ENCODE data around the gene FIP1L1.

Gene FIP1L1

DNA sequence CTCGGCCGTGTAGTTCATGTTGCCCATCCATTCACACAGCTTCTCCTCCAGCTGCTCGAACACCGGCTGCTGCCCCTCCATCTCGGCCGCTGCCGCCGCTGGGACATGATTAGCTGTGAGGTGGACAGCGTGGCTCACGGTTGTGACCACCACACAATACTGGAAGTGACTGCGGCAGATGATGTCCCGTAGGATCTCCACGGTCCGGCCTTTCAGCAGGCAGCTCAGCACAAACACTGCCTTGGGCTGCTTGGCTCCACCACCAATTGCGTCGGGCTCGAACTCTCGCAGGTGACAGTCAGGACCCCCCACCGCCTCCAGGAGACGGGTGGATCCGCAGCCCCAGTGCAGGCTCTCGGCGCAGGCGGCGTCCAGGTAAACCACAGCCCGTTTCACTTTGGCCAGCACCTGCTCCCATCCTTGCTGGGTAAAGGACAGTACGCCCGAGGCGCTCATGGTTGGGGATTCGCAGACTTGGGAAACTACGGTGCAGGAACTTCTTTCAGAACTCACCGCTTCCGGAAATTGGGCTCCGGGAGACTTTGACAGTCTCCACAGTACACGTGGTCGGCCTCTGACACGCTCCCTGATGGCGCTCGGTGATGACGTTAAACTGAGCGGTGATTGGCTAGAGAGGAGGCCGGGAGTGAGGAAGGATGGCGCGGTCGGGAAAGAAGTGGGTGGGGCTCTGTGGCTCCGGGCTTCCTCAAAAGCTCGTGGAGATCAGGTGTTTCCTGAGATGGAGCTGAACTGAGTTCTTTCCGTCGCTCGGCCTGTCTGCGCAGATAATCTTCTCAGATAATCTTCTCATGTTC, 11.7 kb upstream of the FIP1L1 start, which contains the start of gene SCFD2:
SCFD2 (minus strand) TSS at position 576 of the 815 bp plus-strand sequence.
- TF ChIP-seq, protein P1, sequence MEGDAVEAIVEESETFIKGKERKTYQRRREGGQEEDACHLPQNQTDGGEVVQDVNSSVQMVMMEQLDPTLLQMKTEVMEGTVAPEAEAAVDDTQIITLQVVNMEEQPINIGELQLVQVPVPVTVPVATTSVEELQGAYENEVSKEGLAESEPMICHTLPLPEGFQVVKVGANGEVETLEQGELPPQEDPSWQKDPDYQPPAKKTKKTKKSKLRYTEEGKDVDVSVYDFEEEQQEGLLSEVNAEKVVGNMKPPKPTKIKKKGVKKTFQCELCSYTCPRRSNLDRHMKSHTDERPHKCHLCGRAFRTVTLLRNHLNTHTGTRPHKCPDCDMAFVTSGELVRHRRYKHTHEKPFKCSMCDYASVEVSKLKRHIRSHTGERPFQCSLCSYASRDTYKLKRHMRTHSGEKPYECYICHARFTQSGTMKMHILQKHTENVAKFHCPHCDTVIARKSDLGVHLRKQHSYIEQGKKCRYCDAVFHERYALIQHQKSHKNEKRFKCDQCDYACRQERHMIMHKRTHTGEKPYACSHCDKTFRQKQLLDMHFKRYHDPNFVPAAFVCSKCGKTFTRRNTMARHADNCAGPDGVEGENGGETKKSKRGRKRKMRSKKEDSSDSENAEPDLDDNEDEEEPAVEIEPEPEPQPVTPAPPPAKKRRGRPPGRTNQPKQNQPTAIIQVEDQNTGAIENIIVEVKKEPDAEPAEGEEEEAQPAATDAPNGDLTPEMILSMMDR (IDR thresholded peaks at IDR 0.05; ENCODE audit: insufficient read depth, missing control alignments) = no peak
- FAIRE-seq = no peak
- peak; percentile 86 for DNase-seq (ENCODE audit: insufficient read length, low spot score)

DNA sequence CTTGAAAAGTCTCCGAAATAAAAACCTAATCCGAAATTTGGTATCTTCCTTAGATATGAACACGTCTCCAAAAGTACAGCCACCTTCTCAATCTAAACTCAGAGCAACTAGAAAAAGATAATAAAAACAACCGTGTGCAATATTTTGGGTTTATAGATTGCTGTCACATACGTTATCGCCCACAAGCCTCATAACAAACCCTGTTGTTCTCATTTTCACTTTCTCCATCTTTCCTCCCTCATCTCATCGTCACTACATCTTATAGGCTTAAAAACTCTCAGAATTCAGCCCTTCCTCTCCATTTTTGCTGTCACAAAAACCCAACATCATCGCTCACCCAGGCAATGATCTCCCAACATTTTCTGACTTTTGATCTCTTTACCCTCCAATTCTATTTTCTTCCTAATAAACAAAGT, 11.1 kb upstream of the FIP1L1 start:
- no peak for DNase-seq (ENCODE audit: insufficient read length, low spot score)
- TF ChIP-seq, protein P1 (IDR thresholded peaks at IDR 0.05; ENCODE audit: insufficient read depth, missing control alignments) = no peak
- FAIRE-seq = no peak

DNA sequence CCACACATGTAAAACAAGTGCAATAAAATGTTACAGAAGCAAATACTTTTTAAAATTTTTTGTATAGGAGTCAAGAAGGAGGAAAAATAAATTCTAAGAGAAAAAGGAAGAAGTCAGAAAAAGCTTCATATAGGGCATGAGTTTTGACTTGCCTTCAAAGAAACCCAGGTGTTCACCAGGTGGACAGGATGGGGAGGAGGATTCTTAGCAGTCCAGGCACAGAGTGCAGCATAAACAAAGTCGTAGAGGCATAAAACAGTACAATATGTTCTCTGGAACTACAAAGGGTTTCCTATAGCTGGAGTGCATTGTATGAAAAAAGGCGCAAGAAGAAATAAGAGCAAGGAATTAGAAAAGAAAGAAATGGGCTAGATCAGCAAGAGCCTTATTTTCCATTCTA, 9.7 kb upstream of the FIP1L1 start:
- TF ChIP-seq, protein P1 (IDR thresholded peaks at IDR 0.05; ENCODE audit: insufficient read depth, missing control alignments) = no peak
- FAIRE-seq (no peak), DNase-seq (ENCODE audit: insufficient read length, low spot score) (no peak)

DNA sequence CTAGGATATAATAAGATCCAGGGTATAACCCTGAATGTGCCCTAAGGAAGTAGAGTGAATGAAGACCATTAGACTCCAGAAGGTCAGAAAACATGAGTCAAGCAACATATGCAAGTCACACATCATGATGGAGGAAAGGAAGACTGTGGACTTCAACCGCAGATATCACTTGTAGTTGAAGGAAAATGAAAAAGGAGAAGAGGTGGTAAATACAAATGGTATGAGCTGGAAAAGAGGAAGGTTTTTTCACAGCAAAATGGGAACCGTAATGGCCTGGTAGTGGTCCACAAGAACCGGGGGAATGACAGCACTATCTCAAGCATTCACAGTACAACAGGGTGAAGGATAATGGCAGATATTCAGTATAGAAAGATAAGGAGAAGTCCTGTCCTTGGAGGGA, 6.4 kb upstream of the FIP1L1 start:
- DNase-seq (ENCODE audit: insufficient read length, low spot score) = no peak
- TF ChIP-seq, protein P1 (IDR thresholded peaks at IDR 0.05; ENCODE audit: insufficient read depth, missing control alignments) = no peak
- FAIRE-seq = no peak

DNA sequence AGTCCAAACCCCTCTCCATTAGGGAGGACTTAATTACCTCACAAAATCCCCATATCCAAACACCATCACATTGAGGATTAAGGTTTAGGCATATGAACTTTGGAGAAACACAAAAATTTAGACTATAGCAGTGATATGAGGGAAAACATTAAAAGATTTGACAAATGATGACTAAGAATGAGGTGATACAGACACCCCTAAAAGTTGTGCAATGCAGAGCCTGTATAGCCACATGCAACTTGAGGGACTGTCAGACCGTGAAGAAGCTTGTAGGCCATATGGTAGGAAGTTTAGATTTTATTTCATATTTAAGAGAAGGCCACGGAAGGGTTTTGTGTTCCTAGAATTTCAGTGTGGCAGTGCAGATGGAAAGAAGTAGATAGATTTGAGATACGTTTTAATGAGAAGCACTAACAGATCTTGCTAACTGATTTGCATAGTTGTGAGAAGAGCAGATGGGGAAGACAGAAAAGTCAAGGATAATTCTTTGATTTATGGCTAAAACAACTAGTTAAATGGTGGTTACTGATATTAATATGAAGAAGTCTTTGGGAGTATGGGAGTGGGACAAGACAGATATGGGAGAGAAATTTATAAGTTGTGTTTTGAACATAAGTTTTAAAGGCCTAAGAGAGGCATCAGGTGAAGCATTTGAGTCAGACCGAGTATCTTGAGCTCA, 5.5 kb upstream of the FIP1L1 start:
- DNase-seq (ENCODE audit: insufficient read length, low spot score) (no peak), FAIRE-seq (no peak)
- TF ChIP-seq, protein P1 (IDR thresholded peaks at IDR 0.05; ENCODE audit: insufficient read depth, missing control alignments) = no peak

DNA sequence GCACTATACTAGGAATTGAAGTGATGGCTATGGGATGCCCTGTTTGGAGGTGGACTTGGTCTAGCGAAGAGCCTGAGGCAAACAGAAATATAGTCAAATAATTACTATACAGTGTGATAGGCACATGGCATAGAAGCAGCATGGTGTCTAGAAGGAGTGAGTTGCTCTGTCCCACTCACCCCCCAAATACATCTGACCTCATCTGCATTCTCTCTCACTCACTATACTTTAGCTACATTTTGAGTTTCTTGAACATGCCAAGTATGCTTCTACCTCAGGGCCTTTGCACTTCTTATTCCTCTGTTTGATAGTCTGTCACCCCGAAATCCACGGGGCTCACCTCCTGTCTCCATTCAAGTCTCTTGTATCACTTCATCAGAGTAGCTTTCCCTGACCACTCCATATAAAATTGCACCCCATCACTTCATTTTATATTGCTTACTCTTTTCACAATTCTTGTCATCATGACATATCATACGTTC, 2.6 kb upstream of the FIP1L1 start:
- DNase-seq (ENCODE audit: insufficient read length, low spot score) = no peak
- TF ChIP-seq, protein P1 (IDR thresholded peaks at IDR 0.05; ENCODE audit: insufficient read depth, missing control alignments) = no peak
- no peak for FAIRE-seq

All from D721Med (cell line).